ENCODE data around the gene CNOT4.
"Not testable (repeated sequence)": the region's sequence is repeated elsewhere in the genome, so short reads cannot be mapped to it uniquely, and the experiment has no call there.

The CNOT4 gene

GRCh38 chr7:135326636-135327280 lies 183.1 kb downstream of the CNOT4 start:
- no peak for DNase-seq (ENCODE audit: low spot score)

- DNase-seq (ENCODE audit: low spot score): no peak
Measured at GRCh38 chr7:135322571-135323340, 187.1 kb downstream of the CNOT4 start.

GRCh38 chr7:135321556-135321955 lies 188.3 kb downstream of the CNOT4 start:
- DNase-seq (ENCODE audit: low spot score): no peak

- DNase-seq (ENCODE audit: low spot score): not testable (repeated sequence)
Measured at GRCh38 chr7:135320953-135321352, 188.9 kb downstream of the CNOT4 start.

GRCh38 chr7:135320268-135320667 lies 189.6 kb downstream of the CNOT4 start:
- peak; percentile 55 for DNase-seq (ENCODE audit: low spot score)

- no peak for DNase-seq (ENCODE audit: low spot score)
Measured at GRCh38 chr7:135317676-135318325, 192.1 kb downstream of the CNOT4 start.

- no peak for DNase-seq (ENCODE audit: low spot score)
Measured at GRCh38 chr7:135316648-135317313, 193.1 kb downstream of the CNOT4 start.

GRCh38 chr7:135313971-135314370 lies 195.9 kb downstream of the CNOT4 start:
- no peak for DNase-seq (ENCODE audit: low spot score)

Measured in LoVo (cell line).